GM12878 (cell line): ENCODE measurements around the gene CORO1C. TPM values are rescaled to one million over a fixed set of nuclear protein-coding genes. Genes with fewer than 3 reads are reported as not detected.

ENCODE experiments used
- ATAC-seq: fragments of 200-7000 bp; cut with Tn5 transposase; 3 replicates; pipeline ENCODE4 v1.9.1; 2020; ENCODE audit warnings: mild to moderate bottlenecking, moderate library complexity
- BruUV-seq: library from RNA; stranded (reverse); fragments of 400-500 nt; replicated peaks from 2 replicates; lab custom pipeline; 2021; lab: Mats Ljungman, UMichigan
- CTCF ChIA-PET: fragments of 300-600 bp; sonication (Branson Sonifier 250); formaldehyde crosslinking; extraction: SDS; loops from one replicate; lab custom pipeline; 2021; ENCODE audit warnings: inconsistent platforms; lab: Yijun Ruan, JAX
- POLR2A ChIA-PET: fragments of 350-600 bp; formaldehyde crosslinking; extraction: SDS; loops from one replicate; lab custom pipeline; 2021; ENCODE audit warnings: inconsistent platforms; lab: Charles Lee
- RAD21 ChIA-PET: fragments of 300-600 bp; sonication (Branson Sonifier 250); formaldehyde crosslinking; loops from one replicate; lab custom pipeline; 2023; ENCODE audit warnings: antibody characterized with exemption; ENCODE audit not compliant: unreplicated experiment; lab: Charles Lee
- SMC1A ChIA-PET: fragments of 300-600 bp; sonication (Branson Sonifier 250); formaldehyde crosslinking; loops from one replicate; lab custom pipeline; 2023; ENCODE audit not compliant: unreplicated experiment, uncharacterized antibody; lab: Charles Lee
- DNase-seq: peaks from one replicate; pipeline ENCODE4 v3.0.0-alpha.2; 2011; ENCODE audit warnings: low read depth, low spot score
- FAIRE-seq: peaks from 3 replicates; lab custom pipeline; 2011; peaks lifted over from hg19 to GRCh38; lab: Jason Lieb, UNC
- H2AFZ ChIP-seq: 2 replicates; pipeline ENCODE4 v1.6.0; 2011; ENCODE audit warnings: low read depth, low read length, control low read depth; ENCODE audit not compliant: control insufficient read depth
- H3K27ac ChIP-seq: 2 replicates; pipeline ENCODE4 v1.5.1; 2011; ENCODE audit warnings: control low read depth; ENCODE audit not compliant: control insufficient read depth, insufficient read depth
- H3K27me3 ChIP-seq, 2 experiments: replicated peaks in 1 of 2; 2 replicates each; pipeline versions ENCODE4 v1.6.0 to v1.6.1; 2011; ENCODE audit warnings: low read length in 1 of 2; ENCODE audit not compliant: control insufficient read depth in 2 of 2, insufficient read depth in 2 of 2
- H3K36me3 ChIP-seq, 2 experiments: 2 replicates each; pipeline ENCODE4 v1.5.1; 2011; ENCODE audit warnings: low read length in 1 of 2; ENCODE audit not compliant: control insufficient read depth in 2 of 2, insufficient read depth in 2 of 2
- H3K4me1 ChIP-seq: 2 replicates; pipeline ENCODE4 v1.6.1; 2011; ENCODE audit warnings: mild to moderate bottlenecking, low read length, moderate library complexity, mixed read lengths; ENCODE audit not compliant: control insufficient read depth, insufficient read depth
- H3K4me2 ChIP-seq: 2 replicates; pipeline ENCODE4 v1.6.0; 2011; ENCODE audit warnings: control low read depth; ENCODE audit not compliant: control insufficient read depth, insufficient read depth
- H3K4me3 ChIP-seq: fragments of 200-600 bp; sonication (generic); 2 replicates; pipeline ENCODE4 v1.5.1; 2016
- H3K79me2 ChIP-seq: 2 replicates; pipeline ENCODE4 v1.6.0; 2011; ENCODE audit warnings: low read length; ENCODE audit not compliant: control insufficient read depth, insufficient read depth
- H3K9ac ChIP-seq: 2 replicates; pipeline ENCODE4 v1.8.0; 2011; ENCODE audit warnings: low read length, control low read depth, mixed read lengths; ENCODE audit not compliant: control insufficient read depth, insufficient read depth
- H3K9me3 ChIP-seq: replicated peaks from 3 replicates; pipeline ENCODE4 v1.5.1; 2011; ENCODE audit warnings: mild to moderate bottlenecking, low read length; ENCODE audit not compliant: control insufficient read depth, insufficient read depth
- H4K20me1 ChIP-seq: 2 replicates; pipeline ENCODE4 v1.6.0; 2011; ENCODE audit not compliant: control insufficient read depth, insufficient read depth
- BCLAF1 ChIP-seq: fragments of 450-650 bp; IDR thresholded peaks from 2 replicates; pipeline ENCODE4 v1.6.1; 2017; ENCODE audit warnings: antibody characterized with exemption, mild to moderate bottlenecking, moderate library complexity
- CREB1 ChIP-seq: IDR thresholded peaks from 2 replicates; pipeline ENCODE4 v1.6.1; 2012; ENCODE audit warnings: low read depth, mild to moderate bottlenecking, inconsistent platforms
- IRF5 ChIP-seq: fragments of 450-650 bp; IDR thresholded peaks from 2 replicates; pipeline ENCODE4 v1.6.1; 2017; ENCODE audit warnings: borderline replicate concordance
- JUND ChIP-seq: IDR thresholded peaks from 2 replicates; pipeline ENCODE4 v1.6.1; 2012; ENCODE audit warnings: low read depth, mild to moderate bottlenecking, low read length, improper control_type of control experiment, moderate library complexity
- KAT2A ChIP-seq: conservative IDR thresholded peaks from 2 replicates; pipeline ENCODE4 v1.6.1; 2011; ENCODE audit warnings: low read depth, low read length; ENCODE audit not compliant: control insufficient read depth
- KLF5 ChIP-seq: fragments of 450-650 bp; IDR thresholded peaks from 2 replicates; pipeline ENCODE4 v1.6.1; 2014; ENCODE audit warnings: mild to moderate bottlenecking; ENCODE audit not compliant: partially characterized antibody
- LARP7 ChIP-seq: fragments of 450-650 bp; IDR thresholded peaks from 2 replicates; pipeline ENCODE4 v1.6.1; 2017; ENCODE audit warnings: mild to moderate bottlenecking
- MTA2 ChIP-seq: fragments of 450-650 bp; IDR thresholded peaks from 2 replicates; pipeline ENCODE4 v1.6.1; 2016; ENCODE audit warnings: low read depth, mild to moderate bottlenecking, moderate library complexity
- MYB ChIP-seq: fragments of 150-350 bp; IDR thresholded peaks from 2 replicates; pipeline ENCODE4 v1.6.1; 2014; ENCODE audit warnings: mild to moderate bottlenecking, low read depth, low read length, borderline replicate concordance
- PML ChIP-seq: IDR thresholded peaks from 2 replicates; pipeline ENCODE4 v1.6.1; 2012; ENCODE audit warnings: low read length, inconsistent platforms
- RAD51 ChIP-seq: fragments of 450-650 bp; IDR thresholded peaks from 2 replicates; pipeline ENCODE4 v1.6.1; 2016; ENCODE audit warnings: moderate library complexity, mild to moderate bottlenecking, inconsistent platforms
- RFX5 ChIP-seq: IDR thresholded peaks from 2 replicates; pipeline ENCODE4 v1.6.1; 2011; ENCODE audit warnings: low read depth, low read length, improper control_type of control experiment
- SIN3A ChIP-seq: IDR thresholded peaks from 2 replicates; pipeline ENCODE4 v1.6.1; 2012; ENCODE audit warnings: low read depth, low read length, improper control_type of control experiment
- SP1 ChIP-seq: IDR thresholded peaks from one replicate; pipeline ENCODE4 v1.6.1; 2011; ENCODE audit warnings: low read depth, low read length
- TCF3 ChIP-seq: IDR thresholded peaks from 2 replicates; pipeline ENCODE4 v1.6.1; 2012; ENCODE audit warnings: low read depth, mild to moderate bottlenecking, low read length, borderline replicate concordance; ENCODE audit not compliant: insufficient read depth
- YY1 ChIP-seq: IDR thresholded peaks from 2 replicates; pipeline ENCODE4 v1.6.1; 2011; ENCODE audit warnings: low read depth, mild to moderate bottlenecking, low read length
- ZNF217 ChIP-seq: fragments of 450-650 bp; IDR thresholded peaks from 2 replicates; pipeline ENCODE4 v1.6.1; 2017; ENCODE audit warnings: antibody characterized with exemption, mild to moderate bottlenecking
- WGBS: methylation state at CpG from one replicate; pipeline ENCODE4 v1.1.6; 2016; ENCODE audit warnings: low lambda C conversion rate; ENCODE audit not compliant: insufficient replicate concordance, insufficient coverage; ENCODE audit errors: missing lambda C conversion rate; 5-methylcytosine and 5-hydroxymethylcytosine counted together
- in situ Hi-C: fragments of 300-500 bp; cut with MboI; formaldehyde crosslinking; loops from 9 replicates; pipeline ENCODE4 v1.14.3; 2018; ENCODE audit warnings: mixed read lengths
- intact Hi-C: fragments of 100-400 bp; cut with micrococcal nuclease; formaldehyde crosslinking; loops from one replicate; pipeline ENCODE4 v1.14.2; 2022; ENCODE audit not compliant: unreplicated experiment
- polyA plus RNA-seq, 11 experiments: library from polyadenylated mRNA; depleted of rRNA in 4 of 11; unstranded in 6 of 11; stranded (reverse) in 5 of 11; fragments of >200 nt; fragmentation: Nextera tagmentation in 4 of 11; fragmentation: Illumina TruSeq in 1 of 11; extraction: Ambion mirVana in 4 of 11; extraction: Trizol in 1 of 11; gene quantifications; 1 replicate in 1 of 11; 2 replicates in 10 of 11; pipeline versions ENCODE4 v1.2.1 to v1.2.3, GENCODE V29; 2011 to 2016; ENCODE audit warnings: inconsistent platforms in 2 of 11, missing spikeins in 2 of 11, low read depth in 1 of 11
- total RNA-seq, 4 experiments: library from RNA; depleted of rRNA in 3 of 4; stranded (reverse); fragments of >200 nt in 3 of 4; fragmentation: Illumina TruSeq in 1 of 4; extraction: Trizol in 1 of 4; gene quantifications; 2 replicates each; pipeline versions ENCODE4 v1.2.1 to v1.2.3, GENCODE V29; 2013 to 2021
- TF ChIP-seq, protein P1 (sequence below): IDR thresholded peaks from 2 replicates; pipeline ENCODE4 v1.6.1; 2012; ENCODE audit warnings: low read depth, low read length, improper control_type of control experiment

CORO1C gene
- total and polyA plus RNA-seq, 10 of the 15 experiments (the other 5 are each of a cell fraction or from before 2014, with no cell fraction given) = 52.7 to 254 (median 171) TPM

- TF ChIP-seq PML (no peak), RFX5 (no peak), IRF5 (no peak), MTA2 (no peak), CREB1 (no peak)
- TF ChIP-seq, protein P1, sequence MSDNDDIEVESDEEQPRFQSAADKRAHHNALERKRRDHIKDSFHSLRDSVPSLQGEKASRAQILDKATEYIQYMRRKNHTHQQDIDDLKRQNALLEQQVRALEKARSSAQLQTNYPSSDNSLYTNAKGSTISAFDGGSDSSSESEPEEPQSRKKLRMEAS = no peak
Measured at GRCh38 chr12:108627134-108627920, 104.0 kb downstream of the CORO1C start (continued).

GRCh38 chr12:108625228-108625627, 106.1 kb downstream of the CORO1C start:
- 95% methylated on average over 3 of the region's 3 CpGs for WGBS
- intact Hi-C loops = no loop called here
- ATAC-seq = no peak
- TF ChIP-seq IRF5 = no peak
- TF ChIP-seq KLF5 = no peak
- TF ChIP-seq TCF3 = no peak
- TF ChIP-seq LARP7 = no peak
- TF ChIP-seq RAD51 = no peak
- TF ChIP-seq MYB = no peak
- no peak for TF ChIP-seq YY1
- TF ChIP-seq BCLAF1 = no peak
- no peak for TF ChIP-seq JUND
- no peak for TF ChIP-seq ZNF217
- TF ChIP-seq SP1 = no peak
- no peak for TF ChIP-seq SIN3A
- TF ChIP-seq KAT2A = no peak

More at GRCh38 chr12:108625228-108625627, 106.1 kb downstream of the CORO1C start:
- Histone ChIP-seq H2AFZ (no peak overlapping the region), H3K27me3 (no peaks in the 10 kb centered on the region), H3K4me2 (no peak overlapping the region), H3K36me3 (peaks cover 3 to 14% of the 10 kb centered on the region in 2 experiments; a peak in 3 of 4 replicates), H3K9me3 (no peaks in the 10 kb centered on the region; the same call in 2 of the 3 replicates), H3K4me1 (peaks cover 35% of the 10 kb centered on the region), H4K20me1 (no peaks in the 10 kb centered on the region), H3K4me3 (no peak overlapping the region), H3K9ac (no peak overlapping the region), H3K79me2 (peaks cover 2% of the 10 kb centered on the region), H3K27ac (no peak overlapping the region)
- BruUV-seq = no TSS peak
- in situ Hi-C loops = no loop called here
- ChIA-PET SMC1A (no interaction called here), CTCF (interaction anchor here (17.2 kb wide), 1 partner anchor 57 kb away, joined by 244 read pairs; the partner anchor contains the start of gene ISCU), RAD21 (no interaction called here), POLR2A (interaction anchor here (0.5 to 0.6 kb wide), 2 partner anchors 66 to 98 kb away, joined by 4 to 9 read pairs; no protein-coding TSS in a partner anchor)
- no peak for DNase-seq
- no peak for FAIRE-seq
